Activated CD4-positive, alpha-beta T cell treated with anti-CD3 and anti-CD28 coated beads, Interleukin-2, amount 50 U/mL, for 1 hour (primary cell): ENCODE results near the gene PAQR9.
A peak's percentile ranks its signal among the peaks of the same experiment; 100 is the strongest.
"Not testable (repeated sequence)": the region's sequence is repeated elsewhere in the genome, so short reads cannot be mapped to it uniquely, and the experiment has no call there.

Source experiments
- DNase-seq: peaks from one replicate; pipeline ENCODE4 v3.0.0-alpha.2; 2020

Gene PAQR9, protein sequence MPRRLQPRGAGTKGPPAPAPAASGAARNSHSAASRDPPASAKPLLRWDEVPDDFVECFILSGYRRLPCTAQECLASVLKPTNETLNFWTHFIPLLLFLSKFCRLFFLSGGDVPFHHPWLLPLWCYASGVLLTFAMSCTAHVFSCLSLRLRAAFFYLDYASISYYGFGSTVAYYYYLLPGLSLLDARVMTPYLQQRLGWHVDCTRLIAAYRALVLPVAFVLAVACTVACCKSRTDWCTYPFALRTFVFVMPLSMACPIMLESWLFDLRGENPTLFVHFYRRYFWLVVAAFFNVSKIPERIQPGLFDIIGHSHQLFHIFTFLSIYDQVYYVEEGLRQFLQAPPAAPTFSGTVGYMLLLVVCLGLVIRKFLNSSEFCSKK

DNA sequence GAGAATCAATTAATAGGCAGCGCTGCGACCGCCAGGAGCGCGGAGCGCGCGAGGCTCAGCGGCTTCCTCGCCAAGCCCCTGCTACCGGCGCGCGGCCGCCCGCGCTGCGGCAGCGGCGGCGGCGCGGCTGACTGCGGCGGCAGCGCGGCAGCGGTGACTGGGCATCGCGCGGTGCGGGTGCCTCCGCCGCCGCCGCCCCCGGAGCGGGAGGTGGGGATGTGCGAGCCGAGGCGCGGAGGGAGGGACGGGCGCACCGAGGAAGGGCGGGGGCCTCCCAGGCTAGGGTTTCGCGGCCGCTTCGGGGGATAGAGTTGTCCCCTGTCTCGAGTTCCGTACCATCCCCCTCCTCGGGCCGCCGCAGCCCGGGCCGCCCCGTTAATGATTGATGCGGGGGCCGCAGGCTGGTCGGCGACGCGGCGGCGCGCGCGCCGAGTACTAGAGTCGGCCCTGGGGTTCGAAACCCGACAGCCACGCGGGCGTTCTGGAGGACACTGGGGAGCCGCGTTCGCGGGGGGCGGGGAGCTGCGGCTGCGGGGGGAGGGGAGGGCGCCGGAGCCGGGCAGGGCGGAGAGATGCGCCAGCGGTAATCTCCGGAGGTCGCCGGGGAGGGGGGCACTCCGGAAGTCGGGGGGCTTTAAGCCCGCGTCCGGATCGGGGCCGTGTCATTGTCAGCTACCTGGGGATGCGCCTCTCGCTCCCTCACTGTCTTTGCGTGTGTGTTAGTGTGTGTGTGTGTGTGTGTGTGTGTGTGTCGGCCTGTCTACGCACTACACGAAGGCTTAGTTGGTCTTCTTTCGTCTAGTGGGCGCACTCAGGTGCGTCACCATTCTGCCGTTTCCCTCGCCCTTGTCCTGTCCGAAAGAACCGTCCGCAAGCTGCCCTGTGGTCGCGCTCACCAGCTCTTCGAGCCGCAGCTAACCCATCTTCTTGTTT lies at the start of gene PAQR9:
PAQR9 (minus strand) TSS at position 159 of the 933 bp plus-strand sequence. CDS start 338 bp downstream, outside the sequence.
- DNase-seq, result no peak

DNA sequence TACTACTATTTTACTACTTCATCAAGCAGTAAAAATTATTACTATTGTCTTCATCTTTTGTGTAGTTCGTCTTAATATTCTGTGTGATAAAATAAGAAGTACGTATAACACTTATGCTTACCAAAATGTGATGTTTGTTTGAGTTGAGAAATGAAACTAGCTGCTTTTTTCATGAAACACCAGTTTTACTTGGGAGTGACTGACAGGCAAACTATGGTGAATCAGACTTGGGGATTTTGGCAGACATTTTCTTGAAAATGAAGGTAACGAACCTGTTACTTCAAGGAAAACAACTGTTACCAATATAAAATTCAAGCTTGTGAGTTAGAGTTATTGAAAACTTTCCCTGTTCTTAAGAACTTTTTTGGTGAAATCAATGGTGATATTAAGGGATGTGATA lies 48.2 kb upstream of the PAQR9 start:
- DNase-seq, result no peak

- DNase-seq, result no peak
Observed at GRCh38 chr3:143010024-143010423, 46.5 kb upstream of the PAQR9 start.

- no peak for DNase-seq
Observed at GRCh38 chr3:143004823-143005222, 41.3 kb upstream of the PAQR9 start.

GRCh38 chr3:143002727-143003126 lies 39.3 kb upstream of the PAQR9 start:
- no peak for DNase-seq

DNA sequence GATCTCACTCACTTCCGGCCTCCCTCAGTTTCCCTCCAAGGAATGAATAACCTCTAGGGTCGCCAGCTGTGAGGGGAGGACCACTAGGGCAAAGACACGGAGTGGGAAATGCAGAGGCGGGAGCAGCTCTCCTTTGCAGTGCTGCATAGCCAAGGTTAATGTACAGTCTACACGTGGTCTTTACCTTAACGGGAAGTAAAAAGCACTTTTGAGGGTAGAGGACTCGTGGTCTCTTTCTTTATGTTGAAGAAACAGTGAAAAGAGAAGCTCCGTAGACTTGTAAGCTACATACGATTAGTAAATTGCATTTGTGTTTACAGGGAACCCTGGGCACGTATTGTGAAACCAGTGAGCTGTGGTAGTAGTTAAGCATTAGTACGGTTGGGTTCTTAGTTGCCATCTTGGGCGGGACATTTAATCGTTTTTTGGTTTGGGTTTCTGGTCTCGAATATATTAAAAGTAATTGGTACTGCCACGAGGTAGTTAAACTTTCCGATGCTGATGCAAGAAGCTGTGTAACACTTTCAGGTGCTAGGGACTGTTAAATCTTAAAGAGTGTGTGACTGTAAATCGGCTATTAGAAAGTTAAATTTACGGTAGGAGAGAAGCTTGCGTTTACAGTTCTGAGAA lies 38.7 kb upstream of the PAQR9 start:
- DNase-seq, result no peak

GRCh38 chr3:143001369-143002082 lies 38.1 kb upstream of the PAQR9 start, which contains the start of gene U2SURP:
Gene U2SURP, plus strand, starts transcription at chr3:143001570. Its CDS starts 59 bp downstream, at chr3:143001629.
- peak; percentile 89 for DNase-seq

GRCh38 chr3:143001034-143001368 lies 37.5 kb upstream of the PAQR9 start:
- DNase-seq, result peak; percentile 46

GRCh38 chr3:143000528-143000927 lies 37.1 kb upstream of the PAQR9 start:
- DNase-seq, result no peak

DNA sequence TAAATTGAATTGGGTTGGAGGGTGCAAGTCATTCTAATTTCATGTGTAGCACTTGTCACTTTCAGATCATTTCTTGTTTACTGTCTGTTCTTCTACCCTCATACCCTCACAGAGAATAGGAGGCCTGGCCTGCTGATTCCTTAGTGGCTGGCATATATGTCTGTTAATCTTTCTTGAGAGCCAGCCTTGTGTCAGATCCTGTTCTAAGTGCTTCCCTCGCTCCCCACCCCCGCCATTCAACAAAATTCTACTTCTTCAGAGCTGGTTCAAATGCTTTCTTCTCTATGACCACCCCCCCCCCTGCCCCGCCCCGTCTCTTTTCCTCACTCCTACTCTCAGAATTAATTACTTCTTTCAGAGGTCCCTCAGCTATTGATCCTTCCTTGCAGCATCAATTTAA lies 36.4 kb upstream of the PAQR9 start:
- no peak for DNase-seq

DNA sequence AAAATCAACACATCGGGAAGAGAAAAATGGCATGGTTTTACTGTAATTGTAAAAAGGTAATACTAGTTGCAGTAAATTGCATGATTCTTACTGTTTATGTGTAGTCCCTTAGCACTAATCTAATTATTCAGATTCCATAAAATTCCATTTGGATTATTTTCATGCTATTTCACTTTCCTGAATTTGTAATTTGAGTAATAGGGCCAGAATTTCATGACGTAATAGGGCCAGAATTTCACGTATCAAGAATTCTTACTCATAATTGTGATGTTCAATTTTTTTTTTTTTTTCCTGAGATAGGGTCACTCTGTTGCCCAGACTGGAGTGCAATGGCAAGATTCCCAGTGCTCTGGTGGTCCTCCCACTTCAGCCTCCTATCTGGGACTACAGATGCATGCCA lies 35.0 kb upstream of the PAQR9 start:
- DNase-seq, result no peak

DNA sequence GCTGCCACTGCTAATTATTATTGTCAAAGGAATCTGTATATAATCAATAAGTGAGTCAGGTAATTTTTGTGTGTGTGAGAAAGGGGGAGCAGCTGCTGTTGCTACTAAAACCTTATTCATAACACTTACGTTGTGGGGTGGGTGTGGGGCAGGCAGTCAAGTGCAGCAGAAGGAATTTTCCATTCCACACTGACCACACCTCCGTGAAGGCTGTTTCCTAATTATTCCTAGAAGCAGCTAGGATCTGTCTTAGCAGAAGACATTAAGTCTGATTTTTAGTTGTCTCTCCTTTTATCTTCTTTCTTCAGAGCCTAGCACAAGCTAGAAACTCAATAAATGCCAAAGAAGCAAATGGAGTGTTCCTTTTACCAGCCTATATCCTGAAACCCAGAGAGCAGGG lies 33.9 kb upstream of the PAQR9 start:
- DNase-seq, result no peak

GRCh38 chr3:142993958-142994442 lies 30.5 kb upstream of the PAQR9 start:
- peak; percentile 58 for DNase-seq

DNA sequence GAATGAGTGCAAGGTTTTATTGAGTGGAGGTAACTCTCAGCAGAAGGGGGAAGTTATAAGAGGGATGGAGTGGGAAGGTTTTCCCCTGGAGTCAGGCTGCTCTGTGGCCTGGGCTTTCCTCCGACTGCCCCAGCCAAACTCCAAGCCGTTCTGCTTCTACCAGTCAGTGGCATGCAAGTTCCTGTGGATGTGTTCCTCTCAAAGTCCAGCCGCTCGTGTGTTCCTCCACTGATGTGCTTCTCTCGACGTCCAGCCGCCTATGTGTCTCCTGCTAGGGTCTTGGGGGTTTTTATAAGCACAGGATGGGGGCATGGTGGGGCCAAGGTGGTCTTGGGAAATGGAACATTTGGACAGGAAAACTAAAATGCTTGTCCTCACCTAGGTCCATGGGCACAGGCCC lies 28.8 kb upstream of the PAQR9 start:
- no peak for DNase-seq

DNA sequence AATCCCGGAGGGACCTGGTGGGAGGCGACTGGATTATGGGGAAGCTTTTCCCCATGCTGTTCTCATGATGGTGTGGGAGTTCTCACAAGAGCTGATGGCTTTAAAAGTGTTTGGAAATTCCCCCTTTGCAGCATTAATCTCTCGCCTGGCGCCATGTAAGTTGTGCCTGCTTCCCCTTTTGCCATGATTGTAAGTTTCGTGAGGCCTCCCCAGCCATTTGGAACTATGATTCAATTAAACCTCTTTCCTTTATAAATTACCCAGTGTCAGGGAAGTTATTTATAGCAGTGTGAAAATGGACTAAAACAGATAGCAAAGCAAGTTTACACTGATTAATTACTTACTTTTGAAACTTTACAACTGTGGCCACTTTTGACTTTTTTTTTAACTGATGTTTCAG lies 27.2 kb upstream of the PAQR9 start:
- no peak for DNase-seq

- DNase-seq, result not testable (repeated sequence)
Observed at GRCh38 chr3:142988826-142989225, 25.4 kb upstream of the PAQR9 start.

DNA sequence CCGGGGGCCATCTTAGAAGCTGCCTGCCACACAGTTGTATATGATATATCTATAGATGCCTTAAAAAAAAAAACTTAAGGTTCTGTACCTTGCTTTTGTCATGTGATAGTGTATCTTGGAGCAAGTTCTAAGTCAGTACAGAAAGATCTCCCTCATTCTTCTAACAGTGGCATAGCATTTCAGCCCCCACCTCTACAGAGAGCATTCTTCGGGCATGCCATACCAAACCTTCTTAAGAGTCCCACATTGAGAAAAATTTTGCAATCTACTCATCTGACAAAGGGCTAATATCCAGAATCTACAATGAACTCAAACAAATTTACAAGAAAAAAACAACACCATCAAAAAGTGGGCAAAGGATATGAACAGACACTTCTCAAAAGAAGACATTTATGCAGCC lies 24.7 kb upstream of the PAQR9 start:
- not testable (repeated sequence) for DNase-seq

- no peak for DNase-seq
Observed at GRCh38 chr3:142987707-142988106, 24.2 kb upstream of the PAQR9 start.

DNA sequence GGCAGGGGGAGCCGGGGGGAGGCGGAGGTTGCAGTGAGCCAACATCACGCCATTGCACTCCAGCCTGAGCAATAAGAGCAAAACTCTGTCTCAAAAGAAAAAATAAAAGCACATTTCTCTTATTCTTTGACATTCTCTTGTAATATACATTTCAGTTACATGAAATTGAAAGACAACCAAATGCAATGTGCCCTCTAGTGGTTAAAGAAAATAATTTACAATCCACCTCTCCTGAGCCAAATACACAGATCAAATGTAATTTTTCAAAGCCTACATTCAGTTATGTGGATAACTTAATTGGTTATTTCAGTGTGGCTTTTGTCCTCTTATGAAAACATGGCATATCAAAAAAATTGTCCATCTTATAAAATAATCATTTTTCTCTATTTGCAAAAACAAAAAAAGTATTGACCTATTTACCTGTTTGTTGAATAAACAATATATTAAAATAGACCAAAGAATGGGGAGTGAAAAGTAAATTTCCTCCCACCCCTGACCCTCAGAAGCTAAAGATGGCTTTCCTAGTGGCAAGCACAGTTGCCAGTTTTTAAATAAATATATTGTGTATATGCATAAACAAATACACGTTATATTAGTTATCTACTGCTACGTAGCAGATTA lies 23.7 kb upstream of the PAQR9 start:
- no peak for DNase-seq

DNA sequence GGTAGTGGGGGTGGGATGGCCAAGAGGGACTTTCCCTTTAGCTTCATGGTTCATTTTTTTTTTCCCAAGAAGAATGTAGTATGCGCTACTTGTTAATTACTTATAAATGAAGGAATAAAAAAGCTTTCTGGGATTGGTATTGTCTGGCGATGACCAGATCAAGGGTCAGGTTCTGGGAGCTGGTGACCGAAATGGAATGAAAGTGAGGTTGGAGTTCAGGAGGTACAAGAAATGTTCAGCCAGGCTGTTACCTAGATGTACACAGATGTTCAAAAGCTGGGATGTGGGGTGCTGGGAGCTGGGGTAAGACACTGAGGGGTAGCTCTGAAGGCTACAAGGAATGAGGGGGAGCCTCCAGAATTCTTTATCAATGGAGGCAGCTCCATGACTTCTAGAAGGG lies 20.8 kb upstream of the PAQR9 start:
- no peak for DNase-seq

DNA sequence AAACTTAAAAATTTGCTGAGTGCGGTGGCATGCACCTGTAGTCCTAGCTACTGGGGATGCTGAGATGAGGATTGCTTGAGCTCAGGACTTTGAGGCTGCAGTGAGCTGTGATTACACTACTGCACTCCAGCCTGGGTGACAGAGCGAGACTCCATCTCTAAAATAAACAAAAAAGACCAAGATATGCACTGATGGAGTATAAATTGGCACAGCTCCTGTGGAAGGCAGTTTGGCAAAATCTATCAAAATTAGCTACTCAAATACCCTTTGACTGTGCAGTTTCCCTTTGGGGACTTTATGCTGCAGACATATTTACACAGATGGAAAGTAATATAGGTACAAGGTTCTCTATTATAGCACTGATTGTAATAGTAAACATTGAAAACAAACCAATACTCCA lies 19.8 kb upstream of the PAQR9 start:
- no peak for DNase-seq
